Activated naive CD8-positive, alpha-beta T cell treated with anti-CD3 and anti-CD28 coated beads, Interleukin-2, amount 50 U/mL, for 16 hours (primary cell): Measurements from ENCODE around the gene PTGDR.

ENCODE experiments used
- DNase-seq: peaks from one replicate; pipeline ENCODE4 v3.0.0-alpha.2; 2020; ENCODE audit warnings: low read depth, low spot score

The PTGDR gene

GRCh38 chr14:52267501-52268278 is at the start of gene PTGDR:
PTGDR (plus strand) TSS chr14:52267698; CDS start chr14:52267815, 117 bp downstream.
- DNase-seq, result no peak

GRCh38 chr14:52219488-52220084 is 47.9 kb upstream of the PTGDR start:
- DNase-seq, result no peak

GRCh38 chr14:52220924-52221811 is 46.3 kb upstream of the PTGDR start:
- DNase-seq, result no peak

GRCh38 chr14:52222901-52223300 is 44.6 kb upstream of the PTGDR start:
- no peak for DNase-seq

GRCh38 chr14:52227619-52228222 is 39.8 kb upstream of the PTGDR start:
- DNase-seq, result no peak

GRCh38 chr14:52233693-52234092 is 33.8 kb upstream of the PTGDR start:
- DNase-seq, result no peak

- DNase-seq, result no peak
Measured at GRCh38 chr14:52235434-52235833, 32.1 kb upstream of the PTGDR start.

- no peak for DNase-seq
Measured at GRCh38 chr14:52235866-52236510, 31.5 kb upstream of the PTGDR start.

- DNase-seq, result no peak
Measured at GRCh38 chr14:52238682-52239081, 28.8 kb upstream of the PTGDR start.

- no peak for DNase-seq
Measured at GRCh38 chr14:52240623-52241022, 26.9 kb upstream of the PTGDR start.

- DNase-seq, result no peak
Measured at GRCh38 chr14:52241087-52241793, 26.3 kb upstream of the PTGDR start.

- DNase-seq, result no peak
Measured at GRCh38 chr14:52244328-52244727, 23.2 kb upstream of the PTGDR start.

GRCh38 chr14:52244997-52245396 is 22.5 kb upstream of the PTGDR start:
- DNase-seq, result no peak

GRCh38 chr14:52248057-52248456 is 19.4 kb upstream of the PTGDR start:
- DNase-seq, result no peak

- no peak for DNase-seq
Measured at GRCh38 chr14:52251724-52252123, 15.8 kb upstream of the PTGDR start.

- DNase-seq, result no peak
Measured at GRCh38 chr14:52253503-52253902, 14.0 kb upstream of the PTGDR start.

- DNase-seq, result no peak
Measured at GRCh38 chr14:52254086-52254485, 13.4 kb upstream of the PTGDR start.

- DNase-seq, result no peak
Measured at GRCh38 chr14:52258783-52259182, 8.7 kb upstream of the PTGDR start.

- DNase-seq, result no peak
Measured at GRCh38 chr14:52259434-52259833, 8.1 kb upstream of the PTGDR start.

GRCh38 chr14:52262600-52262999 is 4.9 kb upstream of the PTGDR start:
- DNase-seq, result no peak

- DNase-seq, result no peak
Measured at GRCh38 chr14:52263190-52263589, 4.3 kb upstream of the PTGDR start.
